ENCODE data around the gene BCL11B. TPM values are rescaled to one million over a fixed set of nuclear protein-coding genes. Genes with fewer than 3 reads are reported as not detected.

BCL11B gene
- total RNA-seq, 1 donor from 2014 or later = 2.3 TPM

DNA sequence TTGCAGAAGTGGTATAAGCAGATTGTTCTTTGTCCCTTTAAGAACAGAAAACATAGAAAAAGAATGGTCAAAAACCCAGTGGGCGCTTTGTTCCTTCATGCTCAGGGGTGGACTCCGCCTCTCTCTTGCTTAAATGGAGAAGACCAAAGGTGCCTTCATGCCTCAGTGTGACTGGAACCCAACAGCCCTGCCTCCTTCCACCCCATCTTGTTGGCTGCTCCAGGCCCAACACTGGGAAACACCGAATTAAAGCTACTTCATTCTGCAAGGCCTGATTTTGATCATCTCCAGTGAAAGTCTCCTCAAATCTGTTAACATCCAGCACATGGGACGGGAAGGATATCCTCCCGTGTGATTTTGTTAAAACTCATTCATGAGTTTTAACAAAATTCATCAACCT is 103.7 kb downstream of the BCL11B start:
- Mint-ChIP-seq H3K27ac (no peak overlapping the region), H3K9me3 (ENCODE audit: low read depth) (no peaks in the 10 kb centered on the region), H3K4me3 (ENCODE audit: low read depth) (no peak overlapping the region), H3K27me3 (peaks cover 20% of the 10 kb centered on the region), H3K36me3 (ENCODE audit: insufficient read depth) (no peaks in the 10 kb centered on the region), H3K4me1 (ENCODE audit: low read depth) (no peaks in the 10 kb centered on the region)
- DNase-seq (ENCODE audit: low spot score, unreplicated experiment) = no peak
- TF ChIP-seq CTCF (IDR thresholded peaks at IDR 0.05; ENCODE audit: unreplicated experiment) = no peak

- no peak for TF ChIP-seq CTCF (IDR thresholded peaks at IDR 0.05; ENCODE audit: unreplicated experiment)
- Mint-ChIP-seq H3K27ac (no peak overlapping the region), H3K9me3 (ENCODE audit: low read depth) (no peaks in the 10 kb centered on the region), H3K27me3 (peaks cover 20% of the 10 kb centered on the region), H3K4me3 (ENCODE audit: low read depth) (no peak overlapping the region), H3K36me3 (ENCODE audit: insufficient read depth) (no peaks in the 10 kb centered on the region), H3K4me1 (ENCODE audit: low read depth) (no peaks in the 10 kb centered on the region)
- DNase-seq (ENCODE audit: low spot score, unreplicated experiment) = no peak
Measured at GRCh38 chr14:99166506-99166905, 105.5 kb downstream of the BCL11B start.

DNA sequence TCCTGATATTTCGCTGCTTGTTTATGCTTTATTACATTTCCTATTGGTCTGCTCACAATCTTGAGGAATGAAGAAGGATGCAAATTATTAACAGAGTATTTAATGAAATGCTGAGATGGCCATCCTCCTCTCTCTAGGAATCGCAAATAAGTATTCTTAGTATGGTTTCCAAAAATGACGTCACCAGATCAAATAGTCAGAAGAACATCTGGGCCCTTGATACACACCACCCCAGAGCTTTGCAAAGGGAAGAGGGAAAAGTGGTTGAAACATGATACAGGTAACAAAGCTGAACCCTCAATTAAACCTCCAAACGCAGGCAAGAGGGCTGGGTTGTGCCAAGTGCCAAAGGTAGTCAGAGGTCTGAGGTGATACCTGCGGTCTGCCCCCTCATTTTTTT is 107.3 kb downstream of the BCL11B start:
- Mint-ChIP-seq H3K4me3 (ENCODE audit: low read depth) (no peak overlapping the region), H3K27me3 (peaks cover 22% of the 10 kb centered on the region), H3K36me3 (ENCODE audit: insufficient read depth) (no peaks in the 10 kb centered on the region), H3K27ac (no peak overlapping the region), H3K4me1 (ENCODE audit: low read depth) (no peaks in the 10 kb centered on the region), H3K9me3 (ENCODE audit: low read depth) (no peaks in the 10 kb centered on the region)
- DNase-seq (ENCODE audit: low spot score, unreplicated experiment) = no peak
- no peak for TF ChIP-seq CTCF (IDR thresholded peaks at IDR 0.05; ENCODE audit: unreplicated experiment)

GRCh38 chr14:99163446-99163845 is 108.6 kb downstream of the BCL11B start:
- no peaks in the 10 kb centered on the region for H3K36me3 Mint-ChIP-seq (ENCODE audit: insufficient read depth)
- no peak for DNase-seq (ENCODE audit: low spot score, unreplicated experiment)
- TF ChIP-seq CTCF (IDR thresholded peaks at IDR 0.05; ENCODE audit: unreplicated experiment) = no peak
- H3K27ac Mint-ChIP-seq = no peak overlapping the region
- H3K4me3 Mint-ChIP-seq (ENCODE audit: low read depth) = no peak overlapping the region
- H3K9me3 Mint-ChIP-seq (ENCODE audit: low read depth) = no peaks in the 10 kb centered on the region
- peaks cover 20% of the 10 kb centered on the region for H3K27me3 Mint-ChIP-seq
- no peaks in the 10 kb centered on the region for H3K4me1 Mint-ChIP-seq (ENCODE audit: low read depth)

- no peak for DNase-seq (ENCODE audit: low spot score, unreplicated experiment)
- Mint-ChIP-seq H3K27me3 (peaks cover 10% of the 10 kb centered on the region), H3K4me3 (ENCODE audit: low read depth) (no peak overlapping the region), H3K4me1 (ENCODE audit: low read depth) (no peaks in the 10 kb centered on the region), H3K9me3 (ENCODE audit: low read depth) (no peaks in the 10 kb centered on the region), H3K36me3 (ENCODE audit: insufficient read depth) (no peaks in the 10 kb centered on the region), H3K27ac (no peak overlapping the region)
- no peak for TF ChIP-seq CTCF (IDR thresholded peaks at IDR 0.05; ENCODE audit: unreplicated experiment)
Measured at GRCh38 chr14:99159341-99160340, 112.4 kb downstream of the BCL11B start.
